H1 (cell line): ENCODE results near the gene IGSF9B. TPM values are rescaled to one million over a fixed set of nuclear protein-coding genes. Genes with fewer than 3 reads are reported as not detected.

ENCODE experiments used
- CTCF ChIA-PET: fragments of 300-600 bp; sonication (Branson Sonifier 250); formaldehyde crosslinking; loops from one replicate; lab custom pipeline; 2021; ENCODE audit not compliant: partially characterized antibody; lab: Charles Lee
- POLR2A ChIA-PET: fragments of 300-600 bp; sonication (Branson Sonifier 250); formaldehyde crosslinking; loops from one replicate; lab custom pipeline; 2021; ENCODE audit warnings: inconsistent platforms; ENCODE audit not compliant: partially characterized antibody; lab: Charles Lee
- DNase-seq, 2 experiments: peaks; one replicate each; pipeline versions ENCODE4 v3.0.0 to v3.0.0-alpha.2; 2010 to 2022; ENCODE audit warnings: low spot score in 2 of 2, low read depth in 1 of 2, mixed read lengths in 1 of 2
- FAIRE-seq: peaks from 2 replicates; lab custom pipeline; 2011; peaks lifted over from hg19 to GRCh38; lab: Jason Lieb, UNC
- H2AFZ ChIP-seq: 2 replicates; pipeline ENCODE4 v1.8.1; 2012; ENCODE audit warnings: low read length, inconsistent platforms
- H2AK5ac ChIP-seq: 2 replicates; pipeline ENCODE4 v1.6.1; 2013; ENCODE audit warnings: low read depth, low read length
- H2BK120ac ChIP-seq: replicated peaks from 2 replicates; pipeline ENCODE3; 2013; ENCODE audit warnings: low read depth, low read length, inconsistent platforms
- H2BK12ac ChIP-seq: 2 replicates; pipeline ENCODE4 v1.6.1; 2013; ENCODE audit warnings: low read depth, low read length
- H2BK15ac ChIP-seq: 2 replicates; pipeline ENCODE4 v1.6.1; 2013; ENCODE audit warnings: low read length
- H2BK20ac ChIP-seq: 2 replicates; pipeline ENCODE4 v1.6.1; 2013; ENCODE audit warnings: low read length
- H2BK5ac ChIP-seq: 2 replicates; pipeline ENCODE4 v1.6.1; 2013; ENCODE audit warnings: low read depth, low read length
- H3K14ac ChIP-seq: 2 replicates; pipeline ENCODE4 v1.6.1; 2013; ENCODE audit warnings: inconsistent platforms; ENCODE audit not compliant: insufficient read length
- H3K18ac ChIP-seq: 2 replicates; pipeline ENCODE4 v1.6.1; 2013; ENCODE audit warnings: low read length; ENCODE audit errors: extremely low read depth
- H3K23ac ChIP-seq: 2 replicates; pipeline ENCODE4 v1.6.1; 2013; ENCODE audit warnings: inconsistent platforms; ENCODE audit not compliant: insufficient read length
- H3K23me2 ChIP-seq: 2 replicates; pipeline ENCODE4 v1.6.1; 2013; ENCODE audit warnings: low read depth, low read length
- H3K27ac ChIP-seq: 2 replicates; pipeline ENCODE4 v1.6.1; 2011; ENCODE audit warnings: low read depth, low read length, inconsistent platforms
- H3K27me3 ChIP-seq, 4 experiments: replicated peaks in 1 of 4; 1 replicate in 1 of 4; 2 replicates in 3 of 4; pipeline versions ENCODE4 v1.6.1 to v1.8.1; 2011 to 2013; ENCODE audit warnings: low read length in 3 of 4, mild to moderate bottlenecking in 3 of 4, inconsistent platforms in 2 of 4, mixed read lengths in 2 of 4, moderate library complexity in 1 of 4; ENCODE audit not compliant: control insufficient read depth in 3 of 4, insufficient read depth in 3 of 4; ENCODE audit errors: extremely low read depth in 1 of 4
- H3K36me3 ChIP-seq, 4 experiments: 2 replicates each; pipeline versions ENCODE4 v1.6.1 to v1.8.1; 2011 to 2013; ENCODE audit warnings: mild to moderate bottlenecking in 4 of 4, low read length in 3 of 4, moderate library complexity in 2 of 4, control low read depth in 1 of 4, inconsistent platforms in 1 of 4; ENCODE audit not compliant: insufficient read depth in 4 of 4, control insufficient read depth in 2 of 4
- H3K4ac ChIP-seq: replicated peaks from 2 replicates; pipeline ENCODE3; 2013; ENCODE audit warnings: low read length, low read depth, mixed read lengths, inconsistent platforms; ENCODE audit not compliant: insufficient read length
- H3K4me1 ChIP-seq, 4 experiments: replicated peaks in 1 of 4; 1 replicate in 1 of 4; 2 replicates in 3 of 4; pipeline versions ENCODE4 v1.6.1 to v1.8.1; 2011 to 2013; ENCODE audit warnings: low read length in 3 of 4, inconsistent platforms in 2 of 4, mixed read lengths in 1 of 4; ENCODE audit not compliant: insufficient read depth in 4 of 4, control insufficient read depth in 3 of 4
- H3K4me2 ChIP-seq, 2 experiments: 2 replicates each; pipeline versions ENCODE4 v1.6.1 to v1.8.1; 2011 to 2013; ENCODE audit warnings: low read depth in 2 of 2, low read length in 2 of 2, control low read depth in 1 of 2, inconsistent platforms in 1 of 2, mild to moderate bottlenecking in 1 of 2; ENCODE audit not compliant: insufficient read depth in 1 of 2
- H3K4me3 ChIP-seq, 4 experiments: fragments of 200-600, 300-600 bp in 1 of 4; sonication (generic), shearing (Covaris generic), sonication (Bioruptor Twin) in 1 of 4; 2 replicates each; pipeline versions ENCODE4 v1.5.1 to v1.8.1; 2011 to 2016; ENCODE audit warnings: low read length in 4 of 4, low read depth in 3 of 4, control low read depth in 2 of 4, inconsistent platforms in 2 of 4, mild to moderate bottlenecking in 2 of 4, mixed read lengths in 1 of 4, moderate library complexity in 1 of 4; ENCODE audit not compliant: insufficient read depth in 2 of 4; ENCODE audit errors: extremely low read depth in 1 of 4
- H3K56ac ChIP-seq: replicated peaks from 2 replicates; pipeline ENCODE3; 2013; ENCODE audit warnings: low read depth, mild to moderate bottlenecking, mixed read lengths, low read length, inconsistent platforms; ENCODE audit not compliant: insufficient read length
- H3K79me1 ChIP-seq: 2 replicates; pipeline ENCODE4 v1.6.1; 2013; ENCODE audit warnings: low read depth, low read length, control low read depth
- H3K79me2 ChIP-seq, 2 experiments: 2 replicates each; pipeline versions ENCODE4 v1.6.1 to v1.8.1; 2012 to 2013; ENCODE audit warnings: low read length in 2 of 2, mild to moderate bottlenecking in 2 of 2, inconsistent platforms in 1 of 2; ENCODE audit not compliant: insufficient read depth in 2 of 2, control insufficient read depth in 1 of 2
- H3K9ac ChIP-seq, 4 experiments: replicated peaks in 1 of 4; 1 replicate in 1 of 4; 2 replicates in 3 of 4; pipeline versions ENCODE4 v1.6.1 to v1.8.1; 2011 to 2013; ENCODE audit warnings: low read depth in 3 of 4, low read length in 3 of 4, control low read depth in 2 of 4, mild to moderate bottlenecking in 2 of 4, moderate library complexity in 2 of 4, inconsistent platforms in 1 of 4; ENCODE audit errors: extremely low read depth in 1 of 4
- H3K9me3 ChIP-seq, 2 experiments: 2 replicates each; pipeline versions ENCODE4 v1.6.1 to v1.8.1; 2012 to 2013; ENCODE audit warnings: mild to moderate bottlenecking in 2 of 2, moderate library complexity in 2 of 2, control low read depth in 1 of 2, inconsistent platforms in 1 of 2, low read depth in 1 of 2, low read length in 1 of 2, mixed read lengths in 1 of 2; ENCODE audit not compliant: insufficient read depth in 2 of 2
- H4K20me1 ChIP-seq, 2 experiments: replicated peaks in 1 of 2; 2 replicates each; pipeline versions ENCODE3 to v1.8.1; 2011 to 2013; ENCODE audit warnings: inconsistent platforms in 2 of 2, low read length in 2 of 2, mild to moderate bottlenecking in 1 of 2; ENCODE audit not compliant: insufficient read depth in 2 of 2, control insufficient read depth in 1 of 2
- H4K5ac ChIP-seq: 2 replicates; pipeline ENCODE4 v1.6.1; 2013; ENCODE audit warnings: low read length, low read depth, mixed read lengths, inconsistent platforms; ENCODE audit not compliant: insufficient read length
- H4K8ac ChIP-seq: 2 replicates; pipeline ENCODE4 v1.8.0; 2013; ENCODE audit warnings: mild to moderate bottlenecking, moderate library complexity, low read length, inconsistent platforms; ENCODE audit not compliant: insufficient read depth; ENCODE audit errors: extremely low read depth
- H4K91ac ChIP-seq: replicated peaks from 2 replicates; pipeline ENCODE3; 2013; ENCODE audit warnings: low read length, mixed read lengths, inconsistent platforms; ENCODE audit not compliant: insufficient read length
- GABPA ChIP-seq: IDR thresholded peaks from 2 replicates; pipeline ENCODE4 v1.6.1; 2011; ENCODE audit warnings: mild to moderate bottlenecking, low read length, moderate library complexity, borderline replicate concordance; ENCODE audit not compliant: insufficient read depth
- NRF1 ChIP-seq: IDR thresholded peaks from 2 replicates; pipeline ENCODE4 v1.6.1; 2011; ENCODE audit warnings: mild to moderate bottlenecking, low read depth, low read length, improper control_type of control experiment
- POLR2A ChIP-seq, 2 experiments: IDR thresholded peaks; 1 replicate in 1 of 2; 2 replicates in 1 of 2; pipeline ENCODE4 v1.6.1; 2011; ENCODE audit warnings: low read depth in 2 of 2, low read length in 2 of 2, mild to moderate bottlenecking in 2 of 2; ENCODE audit errors: control extremely low read depth in 1 of 2
- RAD21 ChIP-seq, 2 experiments: IDR thresholded peaks in 1 of 2; conservative IDR thresholded peaks in 1 of 2; 2 replicates each; pipeline ENCODE4 v1.6.1; 2011; ENCODE audit warnings: low read depth in 2 of 2, low read length in 2 of 2, improper control_type of control experiment in 1 of 2, inconsistent platforms in 1 of 2, mild to moderate bottlenecking in 1 of 2, moderate library complexity in 1 of 2
- WGBS, 2 experiments: shearing (Covaris generic) in 1 of 2; methylation state at CpG; one replicate each; pipeline versions ENCODE4 v1.1.6 to v1.1.7; 2013 to 2015; ENCODE audit warnings: low lambda C conversion rate in 2 of 2, mixed read lengths in 2 of 2, inconsistent platforms in 1 of 2, low coverage in 1 of 2, missing lambda C conversion rate in 1 of 2; ENCODE audit not compliant: insufficient replicate concordance in 2 of 2, insufficient coverage in 1 of 2, insufficient read length in 1 of 2; ENCODE audit errors: extremely low coverage in 1 of 2, missing lambda C conversion rate in 1 of 2; 5-methylcytosine and 5-hydroxymethylcytosine counted together
- polyA plus RNA-seq, 7 experiments: library from polyadenylated mRNA; depleted of rRNA in 3 of 7; stranded (reverse) in 5 of 7; unstranded in 2 of 7; fragments of >200 nt in 5 of 7; fragments of 200-250 nt in 2 of 7; gene quantifications; 1 replicate in 5 of 7; 2 replicates in 1 of 7; 4 replicates in 1 of 7; pipeline versions ENCODE4 v1.2.1 to v1.2.3, GENCODE V29; 2011 to 2013; ENCODE audit warnings: missing spikeins in 2 of 7, mixed read lengths in 2 of 7
- total RNA-seq: library from RNA; stranded (reverse); fragmentation: NEBNext Ultra II Directional; extraction: Animal tissue kit (Norgen Biotek cat#: 25700); gene quantifications from 2 replicates; pipeline ENCODE4 v1.2.1, GENCODE V29; 2021
- TF ChIP-seq, protein P1 (sequence below), 3 experiments: IDR thresholded peaks; 1 replicate in 2 of 3; 2 replicates in 1 of 3; pipeline versions ENCODE4 v1.5.1 to v1.6.1; 2011; ENCODE audit warnings: low read length in 3 of 3, mild to moderate bottlenecking in 3 of 3, inconsistent platforms in 2 of 3, low read depth in 1 of 3, moderate library complexity in 1 of 3; ENCODE audit not compliant: insufficient read depth in 1 of 3; ENCODE audit errors: control extremely low read depth in 1 of 3

The IGSF9B gene
- total and polyA plus RNA-seq, 2 of the 8 experiments (the other 6 are each of a cell fraction or from before 2014, with no cell fraction given) = 16.5 to 49.2 TPM

DNA sequence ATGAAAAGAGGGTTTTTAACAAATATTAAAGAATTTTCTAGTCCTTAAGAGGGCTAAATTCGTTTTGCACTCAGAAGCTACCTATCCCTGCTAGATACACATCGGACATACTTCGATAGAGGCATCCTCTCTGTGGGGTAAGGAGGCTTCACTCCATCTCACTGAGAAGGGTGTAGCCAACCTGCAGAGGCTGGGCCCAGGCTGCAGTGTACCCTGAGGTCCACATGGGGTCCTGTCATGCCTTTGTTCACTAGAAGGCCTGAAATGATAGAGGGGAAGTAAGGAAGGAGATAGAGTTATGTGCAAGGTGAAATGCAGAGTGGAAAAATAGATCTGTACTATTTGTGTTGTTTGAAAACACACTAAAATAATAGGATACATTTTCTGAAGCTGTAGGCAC, 45.6 kb downstream of the IGSF9B start:
- H3K9me3 ChIP-seq = no peaks in the 10 kb centered on the region
- no peak overlapping the region for H3K27ac ChIP-seq
- DNase-seq = no peak
- H3K9ac ChIP-seq = no peak overlapping the region
- peaks cover 4% of the 10 kb centered on the region; the same call in 1 of the 2 replicates for H3K79me1 ChIP-seq
- no peak overlapping the region for H2AK5ac ChIP-seq
- no peak overlapping the region for H3K4ac ChIP-seq
- no peak overlapping the region for H3K4me3 ChIP-seq
- FAIRE-seq = no peak
- no peak overlapping the region for H2BK12ac ChIP-seq
- H3K4me1 ChIP-seq = no peaks in the 10 kb centered on the region
- no peak overlapping the region for H3K4me2 ChIP-seq
- no peak overlapping the region for H4K5ac ChIP-seq
- H4K8ac ChIP-seq = no peak overlapping the region
- H2BK120ac ChIP-seq = no peak overlapping the region
- H3K18ac ChIP-seq = no peak overlapping the region
- no peaks in the 10 kb centered on the region for H3K79me2 ChIP-seq
- H4K91ac ChIP-seq = no peak overlapping the region
- 92% methylated on average over 3 of the region's 3 CpGs; no CpG with 5 or more reads in 1 of the 2 experiments for WGBS, 2 experiments
- H3K36me3 ChIP-seq = peaks cover 7 to 65% (median 33%) of the 10 kb centered on the region in 4 experiments; a peak in 7 of 8 replicates
- H3K23me2 ChIP-seq = no peaks in the 10 kb centered on the region
- no peaks in the 10 kb centered on the region for H3K27me3 ChIP-seq
- H3K23ac ChIP-seq = no peak overlapping the region
- H2BK5ac ChIP-seq = no peak overlapping the region
- H2BK15ac ChIP-seq = no peak overlapping the region
- H3K14ac ChIP-seq = no peak overlapping the region
- no peak overlapping the region for H2AFZ ChIP-seq
- no peaks in the 10 kb centered on the region for H4K20me1 ChIP-seq
- CTCF ChIA-PET = interaction anchor here (0.6 to 2.9 kb wide), 7 partner anchors 11 to 97 kb away, joined by 3 to 12 read pairs (median 3); no protein-coding TSS in a partner anchor
- peak; percentile 10 to 21; a peak in 3 of 4 replicates for TF ChIP-seq RAD21 (IDR thresholded peaks at IDR 0.05 in 1 of 2, conservative IDR thresholded peaks at IDR 0.05 in 1 of 2; ENCODE audit: low read depth in 2 of 2, low read length in 2 of 2)
- no peak for TF ChIP-seq GABPA
- TF ChIP-seq NRF1 = no peak
- no peak for TF ChIP-seq POLR2A (IDR thresholded peaks at IDR 0.05; ENCODE audit: control extremely low read depth in 1 of 2, low read depth in 2 of 2, low read length in 2 of 2)
- TF ChIP-seq, protein P1, sequence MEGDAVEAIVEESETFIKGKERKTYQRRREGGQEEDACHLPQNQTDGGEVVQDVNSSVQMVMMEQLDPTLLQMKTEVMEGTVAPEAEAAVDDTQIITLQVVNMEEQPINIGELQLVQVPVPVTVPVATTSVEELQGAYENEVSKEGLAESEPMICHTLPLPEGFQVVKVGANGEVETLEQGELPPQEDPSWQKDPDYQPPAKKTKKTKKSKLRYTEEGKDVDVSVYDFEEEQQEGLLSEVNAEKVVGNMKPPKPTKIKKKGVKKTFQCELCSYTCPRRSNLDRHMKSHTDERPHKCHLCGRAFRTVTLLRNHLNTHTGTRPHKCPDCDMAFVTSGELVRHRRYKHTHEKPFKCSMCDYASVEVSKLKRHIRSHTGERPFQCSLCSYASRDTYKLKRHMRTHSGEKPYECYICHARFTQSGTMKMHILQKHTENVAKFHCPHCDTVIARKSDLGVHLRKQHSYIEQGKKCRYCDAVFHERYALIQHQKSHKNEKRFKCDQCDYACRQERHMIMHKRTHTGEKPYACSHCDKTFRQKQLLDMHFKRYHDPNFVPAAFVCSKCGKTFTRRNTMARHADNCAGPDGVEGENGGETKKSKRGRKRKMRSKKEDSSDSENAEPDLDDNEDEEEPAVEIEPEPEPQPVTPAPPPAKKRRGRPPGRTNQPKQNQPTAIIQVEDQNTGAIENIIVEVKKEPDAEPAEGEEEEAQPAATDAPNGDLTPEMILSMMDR (IDR thresholded peaks at IDR 0.05; ENCODE audit: control extremely low read depth in 1 of 3, insufficient read depth in 1 of 3, low read depth in 1 of 3, low read length in 3 of 3) = peak in 2 of 3 experiments; percentile 41 to 46; a peak in 3 of 4 replicates
- H3K56ac ChIP-seq = no peak overlapping the region
- POLR2A ChIA-PET = interaction anchor here (1.5 kb wide), 1 partner anchor 8 kb away, joined by 3 read pairs; no protein-coding TSS in a partner anchor
- no peak overlapping the region for H2BK20ac ChIP-seq
